Neutrophil (primary cell): ENCODE measurements around the gene CDKAL1.
"Not testable (repeated sequence)": the region's sequence is repeated elsewhere in the genome, so short reads cannot be mapped to it uniquely, and the experiment has no call there.

Experiments
- H3K27ac ChIP-seq: fragments of 200-600 bp; sonication (generic); 2 replicates; pipeline ENCODE4 v1.5.1; 2016; ENCODE audit warnings: mild to moderate bottlenecking, moderate library complexity
- H3K27me3 ChIP-seq: fragments of 200-600 bp; sonication (generic); 2 replicates; pipeline ENCODE4 v1.6.0; 2016; ENCODE audit warnings: mild to moderate bottlenecking
- H3K36me3 ChIP-seq: fragments of 200-600 bp; sonication (generic); 2 replicates; pipeline ENCODE4 v1.5.1; 2017
- H3K4me1 ChIP-seq, 2 experiments: fragments of 200-600 bp in 1 of 2; sonication (generic) in 1 of 2; 1 replicate in 1 of 2; 2 replicates in 1 of 2; pipeline versions ENCODE4 v1.5.1 to v1.6.1; 2013 to 2016; ENCODE audit warnings: low read depth in 1 of 2, low read length in 1 of 2, mild to moderate bottlenecking in 1 of 2, moderate library complexity in 1 of 2; ENCODE audit not compliant: control insufficient read depth in 1 of 2, insufficient read depth in 1 of 2
- H3K4me3 ChIP-seq, 2 experiments: fragments of 200-600 bp in 1 of 2; sonication (generic) in 1 of 2; 1 replicate in 1 of 2; 2 replicates in 1 of 2; pipeline ENCODE4 v1.5.1; 2013 to 2016; ENCODE audit warnings: low read depth in 1 of 2, low read length in 1 of 2, mild to moderate bottlenecking in 1 of 2, moderate library complexity in 1 of 2
- H3K9me3 ChIP-seq: fragments of 200-600 bp; sonication (generic); 2 replicates; pipeline ENCODE4 v1.5.1; 2016
- TF ChIP-seq, protein P1 (sequence below): fragments of 200-600 bp; sonication (generic); IDR thresholded peaks from 2 replicates; pipeline ENCODE4 v1.5.1; 2016; ENCODE audit warnings: antibody characterized with exemption

Gene CDKAL1

DNA sequence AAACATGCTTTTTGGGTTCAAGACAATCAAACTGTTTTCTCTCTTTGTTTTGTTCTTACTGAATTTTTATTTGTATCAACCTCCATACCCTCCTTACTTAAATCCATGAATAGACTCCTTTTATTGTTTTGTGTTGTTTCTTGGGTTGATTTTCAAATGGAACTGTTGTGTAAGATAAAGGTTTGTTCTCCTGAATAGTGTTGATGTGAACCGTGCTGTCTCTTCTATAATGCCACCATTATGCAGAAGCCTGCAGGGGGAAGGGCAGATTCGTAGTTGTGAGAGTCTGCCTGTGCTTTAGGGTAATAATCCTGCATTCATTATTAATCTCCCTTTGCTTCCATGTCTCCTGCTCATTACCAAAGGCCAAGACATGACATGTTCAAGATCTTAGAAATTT is 105.9 kb downstream of the CDKAL1 start:
- Histone ChIP-seq H3K36me3 (no peaks in the 10 kb centered on the region), H3K9me3 (no peaks in the 10 kb centered on the region)

DNA sequence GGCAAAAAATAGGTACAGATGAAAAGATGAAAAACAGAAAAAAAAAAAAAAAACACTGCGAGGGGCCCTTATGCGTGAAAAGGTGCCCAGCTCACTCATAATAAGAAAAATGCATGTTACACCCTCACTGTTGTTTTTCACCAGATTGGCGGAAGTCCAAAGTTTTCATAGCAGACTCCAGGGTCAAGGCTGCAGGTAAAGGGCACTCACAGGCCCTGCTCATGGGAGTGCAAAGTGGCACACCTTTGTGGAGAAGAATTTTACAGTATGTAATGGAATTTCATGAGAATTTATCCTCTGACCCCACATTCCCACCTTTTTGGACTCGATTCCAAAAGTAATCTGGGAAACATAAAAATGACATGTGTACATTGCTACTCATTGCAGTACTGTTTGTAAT is 108.2 kb downstream of the CDKAL1 start:
- Histone ChIP-seq H3K9me3 (no peaks in the 10 kb centered on the region), H3K4me1 (no peaks in the 10 kb centered on the region), H3K36me3 (no peaks in the 10 kb centered on the region), H3K4me3 (no peak overlapping the region), H3K27me3 (no peaks in the 10 kb centered on the region), H3K27ac (no peak overlapping the region)
- TF ChIP-seq, protein P1, sequence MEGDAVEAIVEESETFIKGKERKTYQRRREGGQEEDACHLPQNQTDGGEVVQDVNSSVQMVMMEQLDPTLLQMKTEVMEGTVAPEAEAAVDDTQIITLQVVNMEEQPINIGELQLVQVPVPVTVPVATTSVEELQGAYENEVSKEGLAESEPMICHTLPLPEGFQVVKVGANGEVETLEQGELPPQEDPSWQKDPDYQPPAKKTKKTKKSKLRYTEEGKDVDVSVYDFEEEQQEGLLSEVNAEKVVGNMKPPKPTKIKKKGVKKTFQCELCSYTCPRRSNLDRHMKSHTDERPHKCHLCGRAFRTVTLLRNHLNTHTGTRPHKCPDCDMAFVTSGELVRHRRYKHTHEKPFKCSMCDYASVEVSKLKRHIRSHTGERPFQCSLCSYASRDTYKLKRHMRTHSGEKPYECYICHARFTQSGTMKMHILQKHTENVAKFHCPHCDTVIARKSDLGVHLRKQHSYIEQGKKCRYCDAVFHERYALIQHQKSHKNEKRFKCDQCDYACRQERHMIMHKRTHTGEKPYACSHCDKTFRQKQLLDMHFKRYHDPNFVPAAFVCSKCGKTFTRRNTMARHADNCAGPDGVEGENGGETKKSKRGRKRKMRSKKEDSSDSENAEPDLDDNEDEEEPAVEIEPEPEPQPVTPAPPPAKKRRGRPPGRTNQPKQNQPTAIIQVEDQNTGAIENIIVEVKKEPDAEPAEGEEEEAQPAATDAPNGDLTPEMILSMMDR, result no peak

More for the DNA sequence above, 105.9 kb downstream of the CDKAL1 start:
- H3K27me3 ChIP-seq, result no peaks in the 10 kb centered on the region
- TF ChIP-seq, protein P1, result no peak
- no peak overlapping the region for H3K27ac ChIP-seq
- no peak overlapping the region for H3K4me3 ChIP-seq
- H3K4me1 ChIP-seq, result no peaks in the 10 kb centered on the region

DNA sequence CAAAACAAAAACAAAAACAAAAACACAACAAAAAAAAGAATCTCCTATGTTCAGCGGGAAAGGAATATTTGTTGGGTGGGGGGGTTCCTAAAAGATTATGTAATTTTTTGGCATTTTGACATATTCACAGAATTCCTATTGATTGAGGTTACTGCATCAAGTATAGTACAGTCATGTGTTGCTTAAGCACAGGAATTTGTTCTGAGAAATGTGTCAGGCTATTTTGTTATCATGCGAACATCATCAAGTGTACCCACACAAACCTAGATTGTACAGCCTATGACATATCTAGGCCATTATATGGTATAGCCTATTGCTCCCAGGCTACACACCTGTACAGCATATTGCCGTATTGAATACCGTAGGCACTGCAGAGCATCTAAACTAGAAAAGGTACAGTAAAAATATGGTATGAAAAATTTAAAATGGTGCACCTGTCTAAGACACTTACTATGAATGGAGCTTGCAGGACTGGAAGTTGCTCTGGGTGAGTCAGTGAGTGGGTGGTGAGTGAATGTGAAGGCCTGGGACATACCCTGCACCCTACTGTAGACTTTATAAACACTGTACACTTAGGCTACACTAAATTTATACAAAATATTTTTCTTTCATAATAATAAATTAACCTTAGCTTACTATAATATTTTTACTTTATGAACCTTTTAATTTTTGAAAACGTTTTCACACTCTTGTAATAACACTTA is 110.6 kb downstream of the CDKAL1 start:
- TF ChIP-seq, protein P1, result no peak
- H3K36me3 ChIP-seq, result no peaks in the 10 kb centered on the region
- H3K27ac ChIP-seq, result no peak overlapping the region
- H3K9me3 ChIP-seq, result no peaks in the 10 kb centered on the region
- H3K27me3 ChIP-seq, result no peaks in the 10 kb centered on the region
- H3K4me1 ChIP-seq, result no peaks in the 10 kb centered on the region
- no peak overlapping the region for H3K4me3 ChIP-seq

DNA sequence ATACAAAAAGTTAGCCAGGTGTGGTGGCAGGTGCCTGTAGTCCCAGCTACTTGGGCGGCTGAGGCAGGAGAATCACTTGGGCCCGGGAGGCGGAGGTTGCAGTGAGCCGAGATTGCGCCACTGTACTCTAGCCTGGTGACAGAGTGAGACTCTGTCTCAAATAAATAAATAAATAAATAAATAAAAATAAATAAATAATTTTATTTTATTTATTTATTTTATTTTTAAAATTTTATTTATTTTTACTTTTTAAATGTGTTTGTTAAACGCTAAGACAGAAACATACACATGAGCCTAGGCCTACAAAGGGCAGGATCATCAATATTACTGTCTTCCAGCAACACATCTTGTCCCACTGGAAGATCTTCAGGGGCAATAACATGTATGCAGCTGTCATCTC is 111.3 kb downstream of the CDKAL1 start:
- not testable (repeated sequence) for H3K36me3 ChIP-seq, H3K9me3 ChIP-seq, H3K27me3 ChIP-seq, H3K27ac ChIP-seq, H3K4me3 ChIP-seq, H3K4me1 ChIP-seq

DNA sequence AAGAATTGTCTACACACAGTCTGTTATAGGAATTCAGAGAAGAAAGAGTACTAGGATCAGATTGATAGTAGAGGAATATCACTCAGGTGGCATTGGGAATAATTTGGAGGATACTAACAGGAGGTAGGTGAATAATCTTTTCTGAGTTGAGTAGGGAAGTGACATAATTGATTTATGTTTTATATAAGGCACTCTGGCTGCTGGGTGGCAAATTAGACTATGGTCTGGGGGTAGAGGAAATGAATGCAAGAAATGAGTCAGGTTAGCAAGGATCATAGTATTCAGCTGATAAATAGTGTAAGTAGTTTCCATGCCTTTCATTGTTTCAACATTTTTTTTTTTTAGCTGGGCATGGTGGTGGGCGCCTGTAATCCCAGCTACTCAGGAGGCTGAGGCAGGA is 113.3 kb downstream of the CDKAL1 start:
- TF ChIP-seq, protein P1, result no peak

DNA sequence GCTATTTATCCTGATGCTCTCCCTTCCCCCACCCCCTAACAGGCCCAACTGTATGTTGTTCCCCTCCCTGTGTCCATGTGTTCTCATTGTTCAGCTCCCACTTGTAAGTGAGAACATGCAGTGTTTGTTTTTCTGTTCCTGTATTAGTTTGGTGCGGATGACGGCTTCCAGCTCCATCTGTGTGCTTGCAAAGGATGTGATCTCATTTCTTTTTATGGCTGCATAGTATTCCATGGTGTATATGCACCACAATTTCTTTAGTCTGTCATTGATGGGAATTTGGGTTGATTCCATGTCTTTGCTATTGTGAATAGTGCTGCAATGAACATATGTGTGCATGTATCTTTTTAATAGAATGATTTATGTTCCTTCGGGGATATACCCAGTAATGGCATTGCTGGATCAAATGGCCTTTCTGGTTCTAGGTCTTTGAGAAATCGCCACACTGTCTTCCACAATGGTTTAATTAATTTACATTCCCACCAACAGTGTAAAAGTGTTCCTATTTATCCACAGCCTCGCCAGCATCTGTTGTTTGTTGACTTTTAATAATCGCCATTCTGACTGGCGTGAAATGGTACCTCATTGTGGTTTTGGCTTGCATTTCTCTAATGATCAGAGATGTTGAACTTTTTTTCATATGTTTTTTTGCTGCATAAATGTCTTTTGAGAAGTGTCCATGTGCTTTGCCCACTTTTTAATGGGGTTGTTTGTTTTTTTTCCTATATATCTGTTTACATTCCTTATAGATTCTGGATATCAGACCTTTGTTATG is 115.6 kb downstream of the CDKAL1 start:
- H3K27me3 ChIP-seq, H3K36me3 ChIP-seq, H3K9me3 ChIP-seq, H3K27ac ChIP-seq, H3K4me3 ChIP-seq, H3K4me1 ChIP-seq: not testable (repeated sequence)

More for the DNA sequence above, 113.3 kb downstream of the CDKAL1 start:
- Histone ChIP-seq H3K36me3 (no peaks in the 10 kb centered on the region), H3K4me3 (no peak overlapping the region), H3K27me3 (no peaks in the 10 kb centered on the region), H3K27ac (no peak overlapping the region), H3K9me3 (no peaks in the 10 kb centered on the region), H3K4me1 (no peaks in the 10 kb centered on the region)
